HUES48 (cell line): ENCODE measurements around the gene MRLN.
"Not testable (repeated sequence)": the region's sequence is repeated elsewhere in the genome, so short reads cannot be mapped to it uniquely, and the experiment has no call there.

Experiments
- H3K27ac ChIP-seq: one replicate; pipeline ENCODE4 v1.7.0; 2013; ENCODE audit warnings: low read depth, low read length, inconsistent platforms
- H3K27me3 ChIP-seq: 2 replicates; pipeline ENCODE4 v1.6.1; 2013; ENCODE audit warnings: mild to moderate bottlenecking, low read length; ENCODE audit not compliant: control insufficient read depth, insufficient read depth
- H3K36me3 ChIP-seq: 2 replicates; pipeline ENCODE4 v1.6.1; 2013; ENCODE audit warnings: low read length; ENCODE audit not compliant: control insufficient read depth, insufficient read depth
- H3K4me1 ChIP-seq: 2 replicates; pipeline ENCODE4 v1.6.1; 2013; ENCODE audit warnings: mild to moderate bottlenecking, low read length; ENCODE audit not compliant: control insufficient read depth, insufficient read depth
- H3K4me3 ChIP-seq: 2 replicates; pipeline ENCODE4 v1.5.1; 2013; ENCODE audit warnings: mild to moderate bottlenecking, low read depth, low read length
- H3K9ac ChIP-seq: 2 replicates; pipeline ENCODE4 v1.6.1; 2013; ENCODE audit warnings: mild to moderate bottlenecking, low read depth, low read length, moderate library complexity
- H3K9me3 ChIP-seq: 2 replicates; pipeline ENCODE4 v1.6.1; 2013; ENCODE audit warnings: low read length; ENCODE audit not compliant: control insufficient read depth, insufficient read depth

The MRLN gene

GRCh38 chr10:59748834-59749233, 4.4 kb downstream of the MRLN start:
- H3K9me3 ChIP-seq, result no peaks in the 10 kb centered on the region
- no peaks in the 10 kb centered on the region for H3K4me1 ChIP-seq
- no peaks in the 10 kb centered on the region for H3K27me3 ChIP-seq
- H3K9ac ChIP-seq, result no peak overlapping the region
- no peaks in the 10 kb centered on the region for H3K36me3 ChIP-seq
- no peak overlapping the region for H3K4me3 ChIP-seq
- H3K27ac ChIP-seq, result no peak overlapping the region

GRCh38 chr10:59745163-59745650, 8.0 kb downstream of the MRLN start:
- Histone ChIP-seq H3K27me3 (no peaks in the 10 kb centered on the region), H3K4me1 (no peaks in the 10 kb centered on the region), H3K9ac (no peak overlapping the region), H3K9me3 (peaks cover 4% of the 10 kb centered on the region; the same call in 1 of the 2 replicates), H3K4me3 (no peak overlapping the region), H3K27ac (no peak overlapping the region), H3K36me3 (no peaks in the 10 kb centered on the region)

DNA sequence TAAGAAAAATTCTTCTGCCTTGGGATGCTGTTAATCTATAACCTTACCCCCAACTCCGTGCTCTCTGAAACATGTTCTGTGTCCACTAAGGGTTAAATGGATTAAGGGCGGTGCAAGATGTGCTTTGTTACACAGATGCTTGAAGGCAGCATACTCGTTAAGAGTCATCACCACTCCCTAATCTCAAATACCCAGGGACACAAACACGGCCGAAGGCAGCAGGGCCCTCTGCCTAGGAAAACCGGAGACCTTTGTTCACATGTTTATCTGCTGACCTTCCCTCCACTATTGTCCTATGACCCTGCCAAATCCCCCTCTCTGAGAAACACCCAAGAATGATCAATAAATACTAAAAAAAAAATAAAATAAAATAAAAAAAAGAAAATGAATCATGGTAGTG, 8.5 kb downstream of the MRLN start:
- H3K4me3 ChIP-seq, H3K27ac ChIP-seq, H3K27me3 ChIP-seq, H3K9me3 ChIP-seq, H3K4me1 ChIP-seq, H3K9ac ChIP-seq, H3K36me3 ChIP-seq: not testable (repeated sequence)

DNA sequence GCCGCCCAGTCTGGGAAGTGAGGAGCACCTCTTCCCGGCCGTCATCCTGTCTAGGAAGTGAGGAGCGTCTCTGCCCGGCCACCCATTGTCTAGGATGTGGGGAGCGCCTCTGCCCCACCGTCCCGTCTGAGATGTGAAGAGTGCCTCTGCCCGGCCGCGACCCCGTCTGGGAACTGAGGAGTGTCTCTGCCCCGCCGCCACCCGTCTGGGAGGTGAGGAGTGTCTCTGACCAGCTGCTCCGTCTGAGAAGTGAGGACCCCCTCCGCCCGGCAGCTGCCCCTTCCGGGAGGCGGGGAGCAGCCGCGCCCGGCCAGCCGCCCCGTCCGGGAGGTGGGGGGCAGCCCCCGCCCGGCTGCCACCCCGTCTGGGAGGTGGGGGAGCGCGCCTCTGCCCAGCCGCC, 9.1 kb downstream of the MRLN start:
- H3K27ac ChIP-seq, H3K4me3 ChIP-seq, H3K4me1 ChIP-seq, H3K9me3 ChIP-seq, H3K27me3 ChIP-seq, H3K36me3 ChIP-seq, H3K9ac ChIP-seq: not testable (repeated sequence)

DNA sequence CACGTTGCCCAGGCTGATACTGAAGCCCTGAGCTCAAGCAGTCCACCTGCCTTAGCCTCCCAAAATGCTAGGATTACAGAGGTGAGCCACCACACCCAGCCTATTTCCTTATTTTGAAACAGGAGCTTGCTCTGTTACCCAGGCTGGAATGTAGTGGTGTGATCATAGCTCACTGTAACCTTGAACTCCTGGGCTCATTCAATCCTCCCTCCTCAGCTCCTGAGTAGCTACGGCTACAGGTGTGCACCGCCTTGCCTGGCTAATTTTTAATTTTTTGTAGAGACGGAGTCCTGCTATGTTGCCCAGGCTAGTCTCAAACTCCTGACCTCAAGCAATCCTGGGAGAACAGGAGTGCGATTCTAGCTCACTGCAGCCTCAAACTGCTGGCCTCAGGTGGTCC, 11.7 kb downstream of the MRLN start:
- Histone ChIP-seq H3K36me3 (no peaks in the 10 kb centered on the region), H3K4me1 (no peaks in the 10 kb centered on the region), H3K9me3 (peaks cover 4% of the 10 kb centered on the region; the same call in 1 of the 2 replicates), H3K27me3 (no peaks in the 10 kb centered on the region), H3K9ac (no peak overlapping the region), H3K27ac (no peak overlapping the region), H3K4me3 (no peak overlapping the region)

DNA sequence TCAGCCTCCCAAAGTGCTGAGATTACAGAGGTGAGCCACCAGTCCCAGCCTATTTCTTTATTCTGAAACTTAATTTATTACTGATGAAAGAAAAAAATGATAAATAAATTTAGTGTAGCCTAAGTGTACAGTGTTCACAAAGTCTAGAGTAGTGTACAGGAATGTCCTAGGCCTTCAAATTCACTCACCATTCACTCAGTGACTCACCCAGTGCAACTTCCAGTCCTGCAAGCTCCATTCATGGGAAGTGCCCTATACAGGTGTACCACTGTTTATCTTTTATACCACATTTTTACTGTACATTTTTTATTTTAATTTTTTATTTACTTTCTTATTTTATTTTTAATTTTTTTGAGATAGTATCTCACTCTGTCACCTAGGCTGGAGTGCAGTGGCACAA, 12.2 kb downstream of the MRLN start:
- no peak overlapping the region for H3K9ac ChIP-seq
- H3K4me1 ChIP-seq, result no peaks in the 10 kb centered on the region
- no peaks in the 10 kb centered on the region for H3K27me3 ChIP-seq
- H3K36me3 ChIP-seq, result no peaks in the 10 kb centered on the region
- H3K4me3 ChIP-seq, result no peak overlapping the region
- H3K27ac ChIP-seq, result no peak overlapping the region
- H3K9me3 ChIP-seq, result peaks cover 4% of the 10 kb centered on the region; the same call in 1 of the 2 replicates

DNA sequence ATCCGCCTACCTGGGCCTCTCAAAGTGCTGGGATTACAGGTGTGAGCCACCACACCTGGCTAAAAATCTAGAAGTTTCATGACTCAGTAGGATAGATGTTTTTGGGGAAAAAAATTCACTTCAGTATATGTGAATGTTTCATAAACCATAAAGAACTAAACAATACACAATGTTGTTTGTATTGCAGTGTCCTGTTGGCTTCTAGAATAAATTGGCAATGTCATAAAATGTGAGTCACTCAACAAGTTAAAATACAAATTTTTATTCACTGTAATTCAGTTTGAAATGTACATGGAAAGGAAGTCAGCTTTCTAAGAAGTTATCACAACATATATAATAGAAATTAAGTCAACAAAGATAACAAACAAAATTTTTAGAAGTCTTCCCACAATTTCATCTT, 16.5 kb downstream of the MRLN start:
- Histone ChIP-seq H3K27me3 (no peaks in the 10 kb centered on the region), H3K4me3 (no peak overlapping the region), H3K9ac (no peak overlapping the region), H3K9me3 (peaks cover 5% of the 10 kb centered on the region; the same call in 1 of the 2 replicates), H3K4me1 (no peaks in the 10 kb centered on the region), H3K27ac (no peak overlapping the region), H3K36me3 (no peaks in the 10 kb centered on the region)

DNA sequence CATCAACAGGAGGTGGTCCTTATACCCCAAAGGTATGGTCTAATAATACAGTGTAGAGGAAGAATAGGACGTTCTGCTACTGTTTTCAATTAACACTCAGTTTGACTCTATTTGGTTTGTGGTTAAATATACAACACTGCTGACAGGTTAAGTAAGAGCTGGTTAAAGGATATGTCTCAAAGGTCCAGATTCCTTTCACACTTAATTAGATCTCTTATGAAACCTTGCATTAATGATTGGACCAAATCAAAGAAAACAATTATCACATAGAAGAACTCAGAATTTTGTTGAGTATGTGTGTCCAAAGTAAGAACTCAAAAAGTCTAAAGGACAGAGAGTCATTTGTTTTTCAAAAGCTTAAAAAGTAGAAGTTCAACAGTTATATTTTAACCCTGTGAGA, 18.0 kb downstream of the MRLN start:
- no peaks in the 10 kb centered on the region for H3K36me3 ChIP-seq
- H3K27ac ChIP-seq, result no peak overlapping the region
- no peak overlapping the region for H3K9ac ChIP-seq
- H3K9me3 ChIP-seq, result peaks cover 5% of the 10 kb centered on the region; the same call in 1 of the 2 replicates
- H3K4me3 ChIP-seq, result no peak overlapping the region
- no peaks in the 10 kb centered on the region for H3K4me1 ChIP-seq
- no peaks in the 10 kb centered on the region for H3K27me3 ChIP-seq

DNA sequence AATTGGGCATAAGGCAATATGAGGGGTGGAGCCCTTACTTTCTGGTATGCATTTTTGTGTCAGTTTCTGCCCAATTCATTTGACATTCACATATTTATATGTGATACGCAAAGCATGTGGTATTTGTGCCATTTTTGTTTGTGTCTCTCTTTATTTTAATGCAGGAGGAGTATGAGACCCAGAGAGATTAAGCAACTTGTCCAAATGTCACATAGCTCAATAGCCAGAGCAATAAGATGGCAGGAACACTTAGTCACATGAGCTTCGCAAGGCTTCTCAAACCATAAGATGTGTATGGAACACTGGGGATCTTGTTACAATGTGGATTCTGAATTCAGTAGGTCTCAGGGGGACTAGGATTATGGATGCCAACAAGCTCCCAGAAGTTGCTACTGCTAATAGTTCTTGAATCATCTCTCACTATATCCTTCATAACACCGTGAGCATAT, 19.2 kb downstream of the MRLN start:
- no peaks in the 10 kb centered on the region for H3K36me3 ChIP-seq

DNA sequence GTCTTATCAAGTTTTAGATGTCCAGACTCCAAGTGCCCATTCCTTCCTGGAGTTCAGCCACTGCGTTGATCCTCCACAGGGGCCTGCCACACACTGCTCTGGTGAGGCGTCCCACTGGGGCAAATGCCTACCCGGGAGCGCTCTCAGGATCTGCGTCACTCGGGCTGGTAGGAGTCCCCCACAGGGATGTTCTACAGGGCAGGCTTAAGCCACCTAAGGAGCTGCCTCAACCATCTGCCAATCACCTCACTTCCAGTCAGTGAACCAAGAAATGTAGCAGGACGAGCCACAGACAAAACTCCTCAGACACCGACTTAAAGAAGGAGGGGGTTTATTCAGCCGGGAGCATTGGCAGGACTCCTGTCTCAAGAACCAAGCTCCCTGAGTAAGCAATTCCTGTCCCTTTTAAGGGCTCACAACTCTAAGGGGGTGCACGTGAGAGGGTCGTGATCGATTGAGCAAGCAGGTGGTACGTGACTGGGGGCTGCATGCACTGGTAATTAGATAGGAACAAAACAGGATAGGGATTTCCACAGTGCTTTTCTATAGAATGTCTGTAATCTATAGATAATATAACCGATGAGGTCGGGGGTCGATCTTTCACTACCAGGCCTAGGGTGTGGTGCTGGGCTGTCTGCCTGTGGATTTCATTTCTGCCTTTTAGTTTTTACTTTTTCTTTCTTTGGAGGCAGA, 19.8 kb downstream of the MRLN start:
- H3K9me3 ChIP-seq, H3K4me3 ChIP-seq, H3K4me1 ChIP-seq, H3K36me3 ChIP-seq, H3K27ac ChIP-seq, H3K9ac ChIP-seq, H3K27me3 ChIP-seq: not testable (repeated sequence)

More for the DNA sequence above, 19.2 kb downstream of the MRLN start:
- H3K4me3 ChIP-seq, result no peak overlapping the region
- H3K4me1 ChIP-seq, result no peaks in the 10 kb centered on the region
- peaks cover 5% of the 10 kb centered on the region; the same call in 1 of the 2 replicates for H3K9me3 ChIP-seq
- H3K27ac ChIP-seq, result no peak overlapping the region
- H3K9ac ChIP-seq, result no peak overlapping the region
- H3K27me3 ChIP-seq, result no peaks in the 10 kb centered on the region

GRCh38 chr10:59732849-59733248, 20.4 kb downstream of the MRLN start:
- not testable (repeated sequence) for H3K4me1 ChIP-seq

More at GRCh38 chr10:59732849-59733248, 20.4 kb downstream of the MRLN start:
- not testable (repeated sequence) for H3K27ac ChIP-seq, H3K36me3 ChIP-seq, H3K9ac ChIP-seq, H3K9me3 ChIP-seq, H3K4me3 ChIP-seq, H3K27me3 ChIP-seq
